ENCODE measurements around the gene KRTAP4-6.
"Not testable (repeated sequence)": the region's sequence is repeated elsewhere in the genome, so short reads cannot be mapped to it uniquely, and the experiment has no call there.

DNA sequence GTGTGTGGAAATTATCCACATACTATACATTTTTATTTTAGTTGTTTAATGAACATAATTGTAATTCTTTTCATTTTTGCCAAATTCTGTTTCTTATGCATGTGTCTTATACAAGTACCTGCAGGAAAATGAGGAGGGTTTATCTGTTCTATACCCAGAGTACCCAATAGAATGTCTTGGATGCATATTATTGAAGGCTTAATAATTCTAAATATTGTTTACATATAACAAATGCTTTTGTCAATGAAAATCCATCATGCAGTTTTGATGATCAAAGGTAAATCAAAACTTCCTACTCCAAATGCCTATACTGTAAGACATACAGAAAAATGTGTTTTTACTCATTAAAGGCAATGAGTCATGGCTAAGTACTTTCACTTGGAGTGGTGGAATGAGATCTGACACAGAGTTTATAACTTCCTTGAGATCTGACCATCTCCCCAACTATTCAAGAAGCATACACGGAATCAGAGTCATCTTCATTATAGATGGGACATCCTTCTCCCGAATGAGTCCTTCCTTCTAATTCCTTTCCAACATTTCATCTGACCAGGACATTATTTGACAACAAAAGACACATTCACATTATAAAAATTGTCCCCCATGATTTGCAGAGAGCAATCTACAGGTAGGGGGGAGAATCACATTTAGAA, 35.8 kb downstream of the KRTAP4-6 start:
- TF ChIP-seq, protein P1, sequence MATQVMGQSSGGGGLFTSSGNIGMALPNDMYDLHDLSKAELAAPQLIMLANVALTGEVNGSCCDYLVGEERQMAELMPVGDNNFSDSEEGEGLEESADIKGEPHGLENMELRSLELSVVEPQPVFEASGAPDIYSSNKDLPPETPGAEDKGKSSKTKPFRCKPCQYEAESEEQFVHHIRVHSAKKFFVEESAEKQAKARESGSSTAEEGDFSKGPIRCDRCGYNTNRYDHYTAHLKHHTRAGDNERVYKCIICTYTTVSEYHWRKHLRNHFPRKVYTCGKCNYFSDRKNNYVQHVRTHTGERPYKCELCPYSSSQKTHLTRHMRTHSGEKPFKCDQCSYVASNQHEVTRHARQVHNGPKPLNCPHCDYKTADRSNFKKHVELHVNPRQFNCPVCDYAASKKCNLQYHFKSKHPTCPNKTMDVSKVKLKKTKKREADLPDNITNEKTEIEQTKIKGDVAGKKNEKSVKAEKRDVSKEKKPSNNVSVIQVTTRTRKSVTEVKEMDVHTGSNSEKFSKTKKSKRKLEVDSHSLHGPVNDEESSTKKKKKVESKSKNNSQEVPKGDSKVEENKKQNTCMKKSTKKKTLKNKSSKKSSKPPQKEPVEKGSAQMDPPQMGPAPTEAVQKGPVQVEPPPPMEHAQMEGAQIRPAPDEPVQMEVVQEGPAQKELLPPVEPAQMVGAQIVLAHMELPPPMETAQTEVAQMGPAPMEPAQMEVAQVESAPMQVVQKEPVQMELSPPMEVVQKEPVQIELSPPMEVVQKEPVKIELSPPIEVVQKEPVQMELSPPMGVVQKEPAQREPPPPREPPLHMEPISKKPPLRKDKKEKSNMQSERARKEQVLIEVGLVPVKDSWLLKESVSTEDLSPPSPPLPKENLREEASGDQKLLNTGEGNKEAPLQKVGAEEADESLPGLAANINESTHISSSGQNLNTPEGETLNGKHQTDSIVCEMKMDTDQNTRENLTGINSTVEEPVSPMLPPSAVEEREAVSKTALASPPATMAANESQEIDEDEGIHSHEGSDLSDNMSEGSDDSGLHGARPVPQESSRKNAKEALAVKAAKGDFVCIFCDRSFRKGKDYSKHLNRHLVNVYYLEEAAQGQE (IDR thresholded peaks at IDR 0.05), result not testable (repeated sequence)
- TF ChIP-seq, protein P2, sequence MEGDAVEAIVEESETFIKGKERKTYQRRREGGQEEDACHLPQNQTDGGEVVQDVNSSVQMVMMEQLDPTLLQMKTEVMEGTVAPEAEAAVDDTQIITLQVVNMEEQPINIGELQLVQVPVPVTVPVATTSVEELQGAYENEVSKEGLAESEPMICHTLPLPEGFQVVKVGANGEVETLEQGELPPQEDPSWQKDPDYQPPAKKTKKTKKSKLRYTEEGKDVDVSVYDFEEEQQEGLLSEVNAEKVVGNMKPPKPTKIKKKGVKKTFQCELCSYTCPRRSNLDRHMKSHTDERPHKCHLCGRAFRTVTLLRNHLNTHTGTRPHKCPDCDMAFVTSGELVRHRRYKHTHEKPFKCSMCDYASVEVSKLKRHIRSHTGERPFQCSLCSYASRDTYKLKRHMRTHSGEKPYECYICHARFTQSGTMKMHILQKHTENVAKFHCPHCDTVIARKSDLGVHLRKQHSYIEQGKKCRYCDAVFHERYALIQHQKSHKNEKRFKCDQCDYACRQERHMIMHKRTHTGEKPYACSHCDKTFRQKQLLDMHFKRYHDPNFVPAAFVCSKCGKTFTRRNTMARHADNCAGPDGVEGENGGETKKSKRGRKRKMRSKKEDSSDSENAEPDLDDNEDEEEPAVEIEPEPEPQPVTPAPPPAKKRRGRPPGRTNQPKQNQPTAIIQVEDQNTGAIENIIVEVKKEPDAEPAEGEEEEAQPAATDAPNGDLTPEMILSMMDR (IDR thresholded peaks at IDR 0.05; ENCODE audit: low read depth, low read length, missing input control), result not testable (repeated sequence)
- TF ChIP-seq JUND (IDR thresholded peaks at IDR 0.05); GABPA (IDR thresholded peaks at IDR 0.05 in 1 of 2, conservative IDR thresholded peaks at IDR 0.05 in 1 of 2): not testable (repeated sequence)

Data from liver (tissue), 3 donors.